Measurements from ENCODE around the gene JAGN1. TPM values are rescaled to one million over a fixed set of nuclear protein-coding genes. Genes with fewer than 3 reads are reported as not detected.
"Not testable (repeated sequence)": the region's sequence is repeated elsewhere in the genome, so short reads cannot be mapped to it uniquely, and the experiment has no call there.

Gene JAGN1
- total RNA-seq, 1 donor from 2014 or later: 30.9 TPM

DNA sequence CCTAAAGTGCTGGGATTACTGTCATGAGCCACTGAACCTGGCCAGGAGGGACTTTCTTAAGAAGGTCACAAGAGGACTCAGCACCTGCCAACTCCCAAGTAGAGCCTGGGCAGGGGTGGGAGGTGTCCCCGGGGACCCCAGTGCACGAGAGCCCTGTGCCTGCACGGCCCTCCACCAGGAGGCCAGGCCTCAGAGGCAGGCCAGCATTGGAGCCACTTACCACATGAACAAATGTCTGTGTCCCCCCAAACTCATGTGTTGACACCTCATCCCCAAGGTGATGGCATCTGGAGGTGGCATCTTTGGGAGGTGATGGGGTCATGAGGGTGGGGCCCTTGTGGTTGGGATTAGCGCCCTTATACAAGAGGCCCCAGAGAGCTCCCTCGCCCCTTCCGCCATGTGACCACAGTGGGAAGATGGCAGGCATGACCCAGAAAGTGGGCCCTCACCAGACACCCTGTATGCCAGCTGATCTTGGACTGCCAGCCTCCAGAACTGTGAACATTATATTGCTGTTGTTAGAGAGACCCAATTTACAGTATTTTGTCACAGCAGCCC, 43.4 kb upstream of the JAGN1 start:
- TF ChIP-seq, protein P1, sequence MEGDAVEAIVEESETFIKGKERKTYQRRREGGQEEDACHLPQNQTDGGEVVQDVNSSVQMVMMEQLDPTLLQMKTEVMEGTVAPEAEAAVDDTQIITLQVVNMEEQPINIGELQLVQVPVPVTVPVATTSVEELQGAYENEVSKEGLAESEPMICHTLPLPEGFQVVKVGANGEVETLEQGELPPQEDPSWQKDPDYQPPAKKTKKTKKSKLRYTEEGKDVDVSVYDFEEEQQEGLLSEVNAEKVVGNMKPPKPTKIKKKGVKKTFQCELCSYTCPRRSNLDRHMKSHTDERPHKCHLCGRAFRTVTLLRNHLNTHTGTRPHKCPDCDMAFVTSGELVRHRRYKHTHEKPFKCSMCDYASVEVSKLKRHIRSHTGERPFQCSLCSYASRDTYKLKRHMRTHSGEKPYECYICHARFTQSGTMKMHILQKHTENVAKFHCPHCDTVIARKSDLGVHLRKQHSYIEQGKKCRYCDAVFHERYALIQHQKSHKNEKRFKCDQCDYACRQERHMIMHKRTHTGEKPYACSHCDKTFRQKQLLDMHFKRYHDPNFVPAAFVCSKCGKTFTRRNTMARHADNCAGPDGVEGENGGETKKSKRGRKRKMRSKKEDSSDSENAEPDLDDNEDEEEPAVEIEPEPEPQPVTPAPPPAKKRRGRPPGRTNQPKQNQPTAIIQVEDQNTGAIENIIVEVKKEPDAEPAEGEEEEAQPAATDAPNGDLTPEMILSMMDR (IDR thresholded peaks at IDR 0.05): no peak
- no peaks in the 10 kb centered on the region for H3K9me3 Mint-ChIP-seq
- H3K4me1 Mint-ChIP-seq: peaks cover 16% of the 10 kb centered on the region
- intact Hi-C loops (cut with micrococcal nuclease): no loop called here
- peaks cover 4% of the 10 kb centered on the region for H3K27me3 Mint-ChIP-seq
- ATAC-seq (ENCODE audit: low read depth): no peak
- DNase-seq: no peak
- CTCF ChIA-PET: interaction anchor here (0.6 kb wide), 1 partner anchor 230 kb away, joined by 3 read pairs; no protein-coding TSS in a partner anchor
- H3K27ac Mint-ChIP-seq: no peak overlapping the region
- peaks cover 10% of the 10 kb centered on the region for H3K36me3 Mint-ChIP-seq (ENCODE audit: low read depth)
- POLR2A ChIA-PET: no interaction called here
- H3K4me3 Mint-ChIP-seq: no peak overlapping the region

DNA sequence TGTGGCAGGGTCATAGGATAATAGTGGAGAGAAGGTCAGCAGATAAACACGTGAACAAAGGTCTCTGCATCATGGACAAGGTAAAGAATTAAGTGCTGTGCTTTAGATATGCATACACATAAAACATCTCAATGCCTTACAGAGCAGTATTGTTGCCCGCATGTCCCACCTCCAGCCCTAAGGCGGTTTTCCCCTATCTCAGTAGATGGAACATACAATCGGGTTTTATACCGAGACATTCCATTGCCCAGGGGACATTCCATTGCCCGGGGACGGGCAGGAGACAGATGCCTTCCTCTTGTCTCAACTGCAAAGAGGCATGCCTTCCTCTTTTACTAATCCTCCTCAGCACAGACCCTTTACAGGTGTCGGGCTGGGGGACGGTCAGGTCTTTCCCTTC, 42.5 kb upstream of the JAGN1 start:
- H3K9me3 Mint-ChIP-seq; POLR2A ChIA-PET; H3K4me3 Mint-ChIP-seq; ATAC-seq (ENCODE audit: low read depth); H3K27me3 Mint-ChIP-seq; H3K27ac Mint-ChIP-seq; DNase-seq; H3K36me3 Mint-ChIP-seq (ENCODE audit: low read depth): not testable (repeated sequence)
- H3K4me1 Mint-ChIP-seq: peaks cover 10% of the 10 kb centered on the region
- intact Hi-C loops (cut with micrococcal nuclease): loop anchor here (2.0 kb wide), 1 partner anchor 891 kb away; no protein-coding TSS in a partner anchor
- CTCF ChIA-PET: interaction anchor here (0.7 kb wide), 1 partner anchor 46 kb away, joined by 3 read pairs; no protein-coding TSS in a partner anchor

DNA sequence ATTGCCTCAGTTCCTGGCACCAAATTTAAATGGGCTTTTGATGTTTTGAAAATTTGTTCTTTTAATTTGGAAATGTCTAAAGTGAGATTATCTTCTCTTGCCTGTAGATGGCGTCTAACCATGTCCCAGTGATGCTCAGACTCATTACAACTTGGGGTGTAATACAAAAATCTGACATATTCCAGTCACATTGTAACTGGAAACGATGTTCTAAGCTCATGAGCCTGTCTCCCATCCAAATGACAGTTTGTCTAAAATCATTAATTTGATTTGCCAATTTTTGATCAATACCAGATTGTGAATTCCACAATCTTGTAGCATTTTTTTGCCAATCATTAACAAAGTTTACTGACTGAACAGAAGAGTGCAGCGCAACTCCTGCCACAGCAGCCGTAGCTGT, 41.5 kb upstream of the JAGN1 start:
- H3K9me3 Mint-ChIP-seq; DNase-seq; H3K27ac Mint-ChIP-seq; H3K4me1 Mint-ChIP-seq; H3K4me3 Mint-ChIP-seq; POLR2A ChIA-PET; H3K36me3 Mint-ChIP-seq (ENCODE audit: low read depth); ATAC-seq (ENCODE audit: low read depth): not testable (repeated sequence)
- peaks cover 10% of the 10 kb centered on the region for H3K27me3 Mint-ChIP-seq
- intact Hi-C loops (cut with micrococcal nuclease): loop anchor here (2.0 kb wide), 1 partner anchor 890 kb away; no protein-coding TSS in a partner anchor
- CTCF ChIA-PET: interaction anchor here (0.6 to 1.4 kb wide), 3 partner anchors 33 to 82 kb away, joined by 3 to 4 read pairs (median 3); no protein-coding TSS in a partner anchor

DNA sequence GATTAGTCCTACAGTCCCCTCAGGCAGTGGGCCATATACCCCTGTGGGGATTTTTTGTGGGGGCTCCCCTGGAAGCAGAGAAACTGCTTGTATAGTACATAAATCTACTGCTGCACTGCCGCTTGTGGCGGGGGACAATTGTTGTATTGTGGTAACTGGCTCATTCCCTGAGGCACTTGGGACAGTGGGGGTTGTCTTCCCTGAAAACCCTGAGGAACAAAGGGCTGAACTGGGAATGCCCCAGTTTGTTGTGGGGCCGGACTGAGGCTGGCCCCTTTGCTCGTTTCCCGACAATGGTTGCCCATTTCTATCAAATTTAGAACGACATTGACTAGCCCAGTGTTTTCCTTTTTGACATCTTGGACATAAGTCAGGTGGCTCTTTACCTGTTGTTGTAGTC, 39.0 kb upstream of the JAGN1 start:
- H3K4me3 Mint-ChIP-seq; POLR2A ChIA-PET; H3K27ac Mint-ChIP-seq; H3K4me1 Mint-ChIP-seq; H3K9me3 Mint-ChIP-seq; H3K36me3 Mint-ChIP-seq (ENCODE audit: low read depth); intact Hi-C loops (cut with micrococcal nuclease); ATAC-seq (ENCODE audit: low read depth); DNase-seq; CTCF ChIA-PET: not testable (repeated sequence)
- H3K27me3 Mint-ChIP-seq: peaks cover 10% of the 10 kb centered on the region

DNA sequence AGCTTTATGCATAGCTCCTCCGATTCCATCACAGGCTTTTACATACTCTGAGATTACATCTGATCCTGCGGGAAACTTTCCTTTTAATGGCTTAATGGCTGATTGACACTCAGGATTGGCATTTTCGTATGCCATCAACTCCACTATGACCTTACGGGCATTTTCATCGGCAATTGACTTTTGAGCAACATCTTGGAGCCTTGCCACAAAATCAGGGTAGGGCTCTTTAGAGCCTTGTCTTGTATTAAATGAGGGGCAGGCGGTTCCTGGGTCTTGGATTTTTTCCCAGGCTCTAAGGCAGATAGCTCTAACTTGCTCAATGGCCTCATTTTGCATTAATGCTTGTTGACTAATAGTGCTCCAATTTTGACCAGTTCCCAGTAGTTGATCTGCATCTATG, 38.5 kb upstream of the JAGN1 start:
- intact Hi-C loops (cut with micrococcal nuclease); H3K9me3 Mint-ChIP-seq; DNase-seq; H3K36me3 Mint-ChIP-seq (ENCODE audit: low read depth); H3K4me1 Mint-ChIP-seq; CTCF ChIA-PET; POLR2A ChIA-PET; ATAC-seq (ENCODE audit: low read depth); H3K4me3 Mint-ChIP-seq; H3K27ac Mint-ChIP-seq: not testable (repeated sequence)
- H3K27me3 Mint-ChIP-seq: peaks cover 10% of the 10 kb centered on the region

DNA sequence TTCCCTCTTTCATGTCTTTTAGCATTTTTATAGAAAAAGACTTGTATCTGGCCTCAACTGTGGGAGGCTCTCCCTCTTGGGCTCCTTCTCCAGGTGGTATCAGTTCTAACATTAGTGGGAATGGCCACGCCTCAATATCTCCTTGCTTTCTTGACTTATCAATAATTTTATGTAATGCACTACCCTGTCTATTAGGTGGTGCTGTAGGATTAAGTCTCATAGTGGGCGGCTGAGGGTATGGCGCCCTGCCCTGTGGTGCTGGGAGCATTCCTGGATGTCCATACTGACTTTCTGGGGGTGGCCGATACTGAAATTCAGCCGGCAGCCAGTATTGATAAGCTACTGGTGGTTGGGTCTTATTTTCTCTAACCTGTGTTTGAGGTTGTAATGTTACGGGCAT, 37.9 kb upstream of the JAGN1 start:
- Mint-ChIP-seq H3K4me1 (no peaks in the 10 kb centered on the region), H3K27me3 (peaks cover 10% of the 10 kb centered on the region), H3K4me3 (no peak overlapping the region), H3K9me3 (no peaks in the 10 kb centered on the region), H3K27ac (no peak overlapping the region), H3K36me3 (ENCODE audit: low read depth) (no peaks in the 10 kb centered on the region)
- ATAC-seq (ENCODE audit: low read depth) (no peak), DNase-seq (no peak)
- intact Hi-C loops (cut with micrococcal nuclease): no loop called here
- ChIA-PET POLR2A (no interaction called here), CTCF (no interaction called here)
- TF ChIP-seq, protein P1 (IDR thresholded peaks at IDR 0.05): no peak

DNA sequence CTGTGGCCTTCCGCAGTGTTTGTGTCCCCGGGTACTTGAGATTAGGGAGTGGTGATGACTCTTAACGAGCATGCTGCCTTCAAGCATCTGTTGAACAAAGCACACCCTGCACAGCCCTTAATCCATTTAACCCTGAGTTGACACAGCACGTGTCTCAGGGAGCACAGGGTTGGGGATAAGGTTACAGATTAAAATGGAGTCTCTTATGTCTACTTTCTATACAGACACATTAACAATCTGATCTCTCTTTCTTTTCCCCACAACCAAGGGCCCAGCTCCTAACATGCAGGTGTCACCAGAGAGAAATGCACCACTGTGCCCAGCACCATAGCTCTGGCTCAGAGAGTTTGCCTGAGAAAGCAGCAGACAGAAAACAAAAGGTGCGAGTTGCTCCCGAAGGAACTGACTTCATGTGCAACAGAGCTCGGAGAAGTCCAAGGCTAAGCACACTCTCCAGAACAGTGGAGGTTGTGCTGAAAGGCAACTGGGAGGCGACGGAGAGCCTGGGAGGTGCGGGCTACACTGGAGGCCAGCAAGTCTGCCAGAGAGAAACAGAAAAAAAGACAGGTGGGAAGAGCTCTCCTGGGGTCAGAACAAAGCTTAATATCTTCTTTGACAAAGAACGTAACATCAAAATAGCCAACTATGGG, 36.0 kb upstream of the JAGN1 start:
- H3K9me3 Mint-ChIP-seq; ATAC-seq (ENCODE audit: low read depth); H3K27ac Mint-ChIP-seq; H3K36me3 Mint-ChIP-seq (ENCODE audit: low read depth); H3K4me1 Mint-ChIP-seq; CTCF ChIA-PET; H3K4me3 Mint-ChIP-seq; POLR2A ChIA-PET; intact Hi-C loops (cut with micrococcal nuclease); DNase-seq: not testable (repeated sequence)
- peaks cover 10% of the 10 kb centered on the region for H3K27me3 Mint-ChIP-seq

Data from activated B cell treated with CpG ODN at 0.5 μM for 24 hours (primary cell).